Endothelial cell of umbilical vein (primary cell): ENCODE data around the gene CCDC92B. TPM values are rescaled to one million over a fixed set of nuclear protein-coding genes. Genes with fewer than 3 reads are reported as not detected.

Experiments
- BruUV-seq: library from RNA; stranded (reverse); fragments of 400-500 nt; replicated peaks from 2 replicates; lab custom pipeline; 2021; lab: Mats Ljungman, UMichigan
- CTCF ChIA-PET: fragments of 300-600, 350-600 bp; sonication (Branson Sonifier 250); formaldehyde crosslinking; loops from one replicate; lab custom pipeline; 2021; ENCODE audit warnings: antibody characterized with exemption, inconsistent platforms; lab: Charles Lee
- POLR2A ChIA-PET: fragments of 300-600, 350-600 bp; sonication (Branson Sonifier 250); formaldehyde crosslinking; loops from one replicate; lab custom pipeline; 2021; ENCODE audit warnings: antibody characterized with exemption, inconsistent platforms; lab: Charles Lee
- DNase-seq: peaks from one replicate; pipeline ENCODE4 v3.0.0-alpha.2; 2011; ENCODE audit warnings: low read depth, low spot score
- FAIRE-seq: peaks from 2 replicates; lab custom pipeline; 2011; peaks lifted over from hg19 to GRCh38; lab: Jason Lieb, UNC
- H2AFZ ChIP-seq: 2 replicates; pipeline ENCODE4 v1.6.0; 2012; ENCODE audit warnings: low read depth, low read length, control low read depth, inconsistent platforms
- H3K27ac ChIP-seq: 2 replicates; pipeline ENCODE4 v1.5.1; 2011; ENCODE audit warnings: low read depth, mild to moderate bottlenecking, control low read depth, low read length, moderate library complexity; ENCODE audit not compliant: insufficient read depth
- H3K27me3 ChIP-seq, 2 experiments: 2 replicates each; pipeline versions ENCODE4 v1.6.0 to v1.6.1; 2011; ENCODE audit warnings: low read length in 2 of 2, mixed read lengths in 1 of 2; ENCODE audit not compliant: control insufficient read depth in 2 of 2, insufficient read depth in 2 of 2
- H3K36me3 ChIP-seq, 2 experiments: 2 replicates in 1 of 2; 3 replicates in 1 of 2; pipeline ENCODE4 v1.5.1; 2011; ENCODE audit warnings: low read length in 2 of 2, mild to moderate bottlenecking in 1 of 2, moderate library complexity in 1 of 2; ENCODE audit not compliant: control insufficient read depth in 2 of 2, insufficient read depth in 2 of 2; ENCODE audit errors: extremely low read depth in 1 of 2
- H3K4me1 ChIP-seq: 3 replicates; pipeline ENCODE4 v1.5.1; 2011; ENCODE audit warnings: mild to moderate bottlenecking, low read length; ENCODE audit not compliant: control insufficient read depth, insufficient read depth; ENCODE audit errors: extremely low read depth
- H3K4me2 ChIP-seq: 2 replicates; pipeline ENCODE4 v1.6.1; 2011; ENCODE audit warnings: low read length, control low read depth, mixed read lengths; ENCODE audit not compliant: insufficient read depth
- H3K4me3 ChIP-seq, 3 experiments: fragments of 200-600 bp in 1 of 3; sonication (generic), shearing (Covaris generic) in 1 of 3; replicated peaks in 1 of 3; 2 replicates each; pipeline ENCODE4 v1.5.1; 2011 to 2016; ENCODE audit warnings: control low read depth in 3 of 3, low read length in 3 of 3, mild to moderate bottlenecking in 2 of 3, inconsistent platforms in 1 of 3, low read depth in 1 of 3, moderate library complexity in 1 of 3; ENCODE audit not compliant: insufficient read depth in 1 of 3
- H3K79me2 ChIP-seq: 2 replicates; pipeline ENCODE4 v1.6.0; 2012; ENCODE audit warnings: low read length, inconsistent platforms; ENCODE audit not compliant: control insufficient read depth, insufficient read depth
- H3K9ac ChIP-seq: replicated peaks from 2 replicates; pipeline ENCODE3; 2011; ENCODE audit warnings: low read length, control low read depth; ENCODE audit not compliant: insufficient read depth; ENCODE audit errors: extremely low read depth
- H3K9me1 ChIP-seq: replicated peaks from 3 replicates; pipeline ENCODE4 v1.6.0; 2011; ENCODE audit warnings: mild to moderate bottlenecking, low read length; ENCODE audit not compliant: control insufficient read depth, insufficient read depth; ENCODE audit errors: extremely low read depth
- H3K9me3 ChIP-seq: replicated peaks from 2 replicates; pipeline ENCODE4 v1.5.1; 2012; ENCODE audit warnings: low read length, inconsistent platforms; ENCODE audit not compliant: control insufficient read depth, insufficient read depth
- H4K20me1 ChIP-seq: replicated peaks from 2 replicates; pipeline ENCODE3; 2011; ENCODE audit warnings: mild to moderate bottlenecking, low read length; ENCODE audit not compliant: control insufficient read depth, insufficient read depth; ENCODE audit errors: extremely low read depth
- CTCF ChIP-seq, 2 donors: IDR thresholded peaks; 1 replicate in 1 of 2; 2 replicates in 1 of 2; pipeline ENCODE4 v1.5.1; 2011; ENCODE audit warnings: low read length in 2 of 2, mild to moderate bottlenecking in 2 of 2, moderate library complexity in 2 of 2, control low read depth in 1 of 2, inconsistent platforms in 1 of 2, low read depth in 1 of 2; ENCODE audit not compliant: insufficient read depth in 1 of 2; ENCODE audit errors: extremely low read depth in 1 of 2
- EZH2 ChIP-seq: IDR thresholded peaks from 2 replicates; pipeline ENCODE4 v1.6.1; 2012; ENCODE audit warnings: borderline replicate concordance, low read depth, mild to moderate bottlenecking, moderate library complexity, low read length, inconsistent platforms; ENCODE audit not compliant: severe bottlenecking
- FOS ChIP-seq: IDR thresholded peaks from 2 replicates; pipeline ENCODE4 v1.6.1; 2011; ENCODE audit warnings: mild to moderate bottlenecking, low read length, moderate library complexity, borderline replicate concordance; ENCODE audit not compliant: insufficient read depth
- GATA2 ChIP-seq: IDR thresholded peaks from 2 replicates; pipeline ENCODE4 v1.7.0; 2011; ENCODE audit warnings: low read depth, mild to moderate bottlenecking, moderate library complexity, mixed read lengths, low read length; ENCODE audit not compliant: insufficient read length, insufficient read depth
- JUN ChIP-seq: IDR thresholded peaks from 2 replicates; pipeline ENCODE4 v1.6.1; 2011; ENCODE audit warnings: borderline replicate concordance, low read depth; ENCODE audit not compliant: insufficient read length, insufficient read depth
- MAX ChIP-seq: IDR thresholded peaks from 2 replicates; pipeline ENCODE4 v1.6.1; 2011; ENCODE audit not compliant: insufficient read depth, insufficient read length
- MYC ChIP-seq: IDR thresholded peaks from one replicate; pipeline ENCODE4 v1.6.1; 2011; ENCODE audit warnings: mild to moderate bottlenecking, low read depth, low read length
- POLR2A ChIP-seq: IDR thresholded peaks from 2 replicates; pipeline ENCODE4 v1.6.1; 2012; ENCODE audit warnings: low read depth, mild to moderate bottlenecking, control low read depth, low read length
- POLR2AphosphoS5 ChIP-seq: IDR thresholded peaks from 2 replicates; pipeline ENCODE4 v1.6.1; 2012; ENCODE audit warnings: low read depth, mild to moderate bottlenecking, control low read depth, low read length, moderate library complexity; ENCODE audit not compliant: insufficient read depth
- dilution Hi-C: fragments of 300-500 bp; cut with MboI; formaldehyde crosslinking; loops from one replicate; pipeline ENCODE4 v1.15.0; 2019; ENCODE audit warnings: low sequenced_read_pairs; ENCODE audit not compliant: extremely low pct_ligation_motif_present
- intact Hi-C: fragments of 100-400 bp; cut with micrococcal nuclease; formaldehyde crosslinking; loops from one replicate; pipeline ENCODE4 v1.10.0; 2022
- polyA plus RNA-seq, 4 experiments: library from polyadenylated mRNA; depleted of rRNA in 3 of 4; stranded (reverse) in 3 of 4; unstranded in 1 of 4; fragments of >200 nt; gene quantifications; 2 replicates each; pipeline versions ENCODE4 v1.2.1 to v1.2.3, GENCODE V29; 2011 to 2012; ENCODE audit warnings: missing spikeins in 1 of 4
- total RNA-seq: library from RNA; stranded (reverse); gene quantifications from 2 replicates; pipeline ENCODE4 v1.2.3, GENCODE V29; 2021

CCDC92B gene
- total and polyA plus RNA-seq, 2 donors (not counting 3 experiments of a cell fraction or from before 2014, with no cell fraction given) = not detected

- POLR2A ChIA-PET = no interaction called here
- CTCF ChIA-PET = no interaction called here
- no peaks in the 10 kb centered on the region for H3K79me2 ChIP-seq
- H3K4me1 ChIP-seq = no peaks in the 10 kb centered on the region
- H3K9me1 ChIP-seq = no peaks in the 10 kb centered on the region
- FAIRE-seq (no peak), DNase-seq (no peak)
- no peak overlapping the region for H3K4me2 ChIP-seq
- intact Hi-C loops = no loop called here
- H3K36me3 ChIP-seq = peaks cover 5 to 21% of the 10 kb centered on the region in 2 experiments
- H3K9ac ChIP-seq = no peak overlapping the region
- no peak overlapping the region for H2AFZ ChIP-seq
- no peak overlapping the region for H3K27ac ChIP-seq
- dilution Hi-C loops = no loop called here
- no peaks in the 10 kb centered on the region for H4K20me1 ChIP-seq
- no peak overlapping the region for H3K4me3 ChIP-seq
- BruUV-seq = no TSS peak
- no peaks in the 10 kb centered on the region for H3K27me3 ChIP-seq
- no peaks in the 10 kb centered on the region for H3K9me3 ChIP-seq
- TF ChIP-seq FOS = no peak
- no peak for TF ChIP-seq MYC
- TF ChIP-seq POLR2A = no peak
- no peak for TF ChIP-seq GATA2
- no peak for TF ChIP-seq POLR2AphosphoS5
- TF ChIP-seq EZH2 = no peak
- TF ChIP-seq JUN = no peak
- TF ChIP-seq MAX = no peak
- no peak for TF ChIP-seq CTCF (IDR thresholded peaks at IDR 0.05; ENCODE audit: extremely low read depth in 1 of 2, insufficient read depth in 1 of 2, low read depth in 1 of 2, low read length in 2 of 2)
These were observed 54.0 kb downstream of the CCDC92B start for GRCh38 chr17:2695243-2695960.
